Endothelial cell of umbilical vein (primary cell): ENCODE measurements around the gene IL6R. TPM values are rescaled to one million over a fixed set of nuclear protein-coding genes. Genes with fewer than 3 reads are reported as not detected.

Experiments
- BruUV-seq: library from RNA; stranded (reverse); fragments of 400-500 nt; replicated peaks from 2 replicates; lab custom pipeline; 2021; lab: Mats Ljungman, UMichigan
- CTCF ChIA-PET: fragments of 300-600, 350-600 bp; sonication (Branson Sonifier 250); formaldehyde crosslinking; loops from one replicate; lab custom pipeline; 2021; ENCODE audit warnings: antibody characterized with exemption, inconsistent platforms; lab: Charles Lee
- POLR2A ChIA-PET: fragments of 300-600, 350-600 bp; sonication (Branson Sonifier 250); formaldehyde crosslinking; loops from one replicate; lab custom pipeline; 2021; ENCODE audit warnings: antibody characterized with exemption, inconsistent platforms; lab: Charles Lee
- DNase-seq: peaks from one replicate; pipeline ENCODE4 v3.0.0-alpha.2; 2011; ENCODE audit warnings: low read depth, low spot score
- FAIRE-seq: peaks from 2 replicates; lab custom pipeline; 2011; peaks lifted over from hg19 to GRCh38; lab: Jason Lieb, UNC
- H2AFZ ChIP-seq: 2 replicates; pipeline ENCODE4 v1.6.0; 2012; ENCODE audit warnings: low read depth, low read length, control low read depth, inconsistent platforms
- H3K27ac ChIP-seq: 2 replicates; pipeline ENCODE4 v1.5.1; 2011; ENCODE audit warnings: low read depth, mild to moderate bottlenecking, control low read depth, low read length, moderate library complexity; ENCODE audit not compliant: insufficient read depth
- H3K27me3 ChIP-seq, 2 experiments: 2 replicates each; pipeline versions ENCODE4 v1.6.0 to v1.6.1; 2011; ENCODE audit warnings: low read length in 2 of 2, mixed read lengths in 1 of 2; ENCODE audit not compliant: control insufficient read depth in 2 of 2, insufficient read depth in 2 of 2
- H3K36me3 ChIP-seq, 2 experiments: 2 replicates in 1 of 2; 3 replicates in 1 of 2; pipeline ENCODE4 v1.5.1; 2011; ENCODE audit warnings: low read length in 2 of 2, mild to moderate bottlenecking in 1 of 2, moderate library complexity in 1 of 2; ENCODE audit not compliant: control insufficient read depth in 2 of 2, insufficient read depth in 2 of 2; ENCODE audit errors: extremely low read depth in 1 of 2
- H3K4me1 ChIP-seq: 3 replicates; pipeline ENCODE4 v1.5.1; 2011; ENCODE audit warnings: mild to moderate bottlenecking, low read length; ENCODE audit not compliant: control insufficient read depth, insufficient read depth; ENCODE audit errors: extremely low read depth
- H3K4me2 ChIP-seq: 2 replicates; pipeline ENCODE4 v1.6.1; 2011; ENCODE audit warnings: low read length, control low read depth, mixed read lengths; ENCODE audit not compliant: insufficient read depth
- H3K4me3 ChIP-seq, 3 experiments: fragments of 200-600 bp in 1 of 3; sonication (generic), shearing (Covaris generic) in 1 of 3; replicated peaks in 1 of 3; 2 replicates each; pipeline ENCODE4 v1.5.1; 2011 to 2016; ENCODE audit warnings: control low read depth in 3 of 3, low read length in 3 of 3, mild to moderate bottlenecking in 2 of 3, inconsistent platforms in 1 of 3, low read depth in 1 of 3, moderate library complexity in 1 of 3; ENCODE audit not compliant: insufficient read depth in 1 of 3
- H3K79me2 ChIP-seq: 2 replicates; pipeline ENCODE4 v1.6.0; 2012; ENCODE audit warnings: low read length, inconsistent platforms; ENCODE audit not compliant: control insufficient read depth, insufficient read depth
- H3K9ac ChIP-seq: replicated peaks from 2 replicates; pipeline ENCODE3; 2011; ENCODE audit warnings: low read length, control low read depth; ENCODE audit not compliant: insufficient read depth; ENCODE audit errors: extremely low read depth
- H3K9me1 ChIP-seq: replicated peaks from 3 replicates; pipeline ENCODE4 v1.6.0; 2011; ENCODE audit warnings: mild to moderate bottlenecking, low read length; ENCODE audit not compliant: control insufficient read depth, insufficient read depth; ENCODE audit errors: extremely low read depth
- H3K9me3 ChIP-seq: replicated peaks from 2 replicates; pipeline ENCODE4 v1.5.1; 2012; ENCODE audit warnings: low read length, inconsistent platforms; ENCODE audit not compliant: control insufficient read depth, insufficient read depth
- H4K20me1 ChIP-seq: replicated peaks from 2 replicates; pipeline ENCODE3; 2011; ENCODE audit warnings: mild to moderate bottlenecking, low read length; ENCODE audit not compliant: control insufficient read depth, insufficient read depth; ENCODE audit errors: extremely low read depth
- CTCF ChIP-seq, 2 donors: IDR thresholded peaks; 1 replicate in 1 of 2; 2 replicates in 1 of 2; pipeline ENCODE4 v1.5.1; 2011; ENCODE audit warnings: low read length in 2 of 2, mild to moderate bottlenecking in 2 of 2, moderate library complexity in 2 of 2, control low read depth in 1 of 2, inconsistent platforms in 1 of 2, low read depth in 1 of 2; ENCODE audit not compliant: insufficient read depth in 1 of 2; ENCODE audit errors: extremely low read depth in 1 of 2
- EZH2 ChIP-seq: IDR thresholded peaks from 2 replicates; pipeline ENCODE4 v1.6.1; 2012; ENCODE audit warnings: borderline replicate concordance, low read depth, mild to moderate bottlenecking, moderate library complexity, low read length, inconsistent platforms; ENCODE audit not compliant: severe bottlenecking
- FOS ChIP-seq: IDR thresholded peaks from 2 replicates; pipeline ENCODE4 v1.6.1; 2011; ENCODE audit warnings: mild to moderate bottlenecking, low read length, moderate library complexity, borderline replicate concordance; ENCODE audit not compliant: insufficient read depth
- GATA2 ChIP-seq: IDR thresholded peaks from 2 replicates; pipeline ENCODE4 v1.7.0; 2011; ENCODE audit warnings: low read depth, mild to moderate bottlenecking, moderate library complexity, mixed read lengths, low read length; ENCODE audit not compliant: insufficient read length, insufficient read depth
- JUN ChIP-seq: IDR thresholded peaks from 2 replicates; pipeline ENCODE4 v1.6.1; 2011; ENCODE audit warnings: borderline replicate concordance, low read depth; ENCODE audit not compliant: insufficient read length, insufficient read depth
- MAX ChIP-seq: IDR thresholded peaks from 2 replicates; pipeline ENCODE4 v1.6.1; 2011; ENCODE audit not compliant: insufficient read depth, insufficient read length
- MYC ChIP-seq: IDR thresholded peaks from one replicate; pipeline ENCODE4 v1.6.1; 2011; ENCODE audit warnings: mild to moderate bottlenecking, low read depth, low read length
- POLR2A ChIP-seq: IDR thresholded peaks from 2 replicates; pipeline ENCODE4 v1.6.1; 2012; ENCODE audit warnings: low read depth, mild to moderate bottlenecking, control low read depth, low read length
- POLR2AphosphoS5 ChIP-seq: IDR thresholded peaks from 2 replicates; pipeline ENCODE4 v1.6.1; 2012; ENCODE audit warnings: low read depth, mild to moderate bottlenecking, control low read depth, low read length, moderate library complexity; ENCODE audit not compliant: insufficient read depth
- dilution Hi-C: fragments of 300-500 bp; cut with MboI; formaldehyde crosslinking; loops from one replicate; pipeline ENCODE4 v1.15.0; 2019; ENCODE audit warnings: low sequenced_read_pairs; ENCODE audit not compliant: extremely low pct_ligation_motif_present
- intact Hi-C: fragments of 100-400 bp; cut with micrococcal nuclease; formaldehyde crosslinking; loops from one replicate; pipeline ENCODE4 v1.10.0; 2022
- polyA plus RNA-seq, 4 experiments: library from polyadenylated mRNA; depleted of rRNA in 3 of 4; stranded (reverse) in 3 of 4; unstranded in 1 of 4; fragments of >200 nt; gene quantifications; 2 replicates each; pipeline versions ENCODE4 v1.2.1 to v1.2.3, GENCODE V29; 2011 to 2012; ENCODE audit warnings: missing spikeins in 1 of 4
- total RNA-seq: library from RNA; stranded (reverse); gene quantifications from 2 replicates; pipeline ENCODE4 v1.2.3, GENCODE V29; 2021

Gene IL6R
- total and polyA plus RNA-seq, 2 donors (not counting 3 experiments of a cell fraction or from before 2014, with no cell fraction given) = 4.8 to 5.1 TPM

- TF ChIP-seq JUN = no peak
- no peak for TF ChIP-seq EZH2
- TF ChIP-seq CTCF (IDR thresholded peaks at IDR 0.05; ENCODE audit: extremely low read depth in 1 of 2, insufficient read depth in 1 of 2, low read depth in 1 of 2, low read length in 2 of 2) = no peak
- TF ChIP-seq POLR2AphosphoS5 = peak; percentile 84
- TF ChIP-seq MAX = no peak
- no peak for TF ChIP-seq FOS
- peak; percentile 75 for TF ChIP-seq POLR2A
- TF ChIP-seq GATA2 = peak; percentile 60
- TF ChIP-seq MYC = no peak
- Histone ChIP-seq H3K4me1 (peaks cover 89% of the 10 kb centered on the region), H3K36me3 (peaks cover 6 to 11% of the 10 kb centered on the region in 2 experiments), H4K20me1 (no peaks in the 10 kb centered on the region), H3K9me3 (no peaks in the 10 kb centered on the region), H3K9me1 (no peaks in the 10 kb centered on the region), H3K27ac (peak overlapping the region; percentile 89), H2AFZ (no peak overlapping the region), H3K4me2 (peak overlapping the region; percentile 38), H3K79me2 (peaks cover 40% of the 10 kb centered on the region), H3K9ac (peak overlapping the region; percentile 45), H3K4me3 (peak overlapping the region in 1 of 3 experiments; percentile 3), H3K27me3 (no peaks in the 10 kb centered on the region)
- CTCF ChIA-PET = interaction anchor here (1.1 to 6.2 kb wide), 6 partner anchors 8 to 66 kb away, joined by 3 to 66 read pairs (median 5); no protein-coding TSS in a partner anchor
- BruUV-seq = no TSS peak
- peak; percentile 84 for DNase-seq
- FAIRE-seq = peak; percentile 93
- POLR2A ChIA-PET = interaction anchor here (0.8 kb wide), 1 partner anchor 9 kb away, joined by 4 read pairs; no protein-coding TSS in a partner anchor
- dilution Hi-C loops = no loop called here
- intact Hi-C loops = loop anchor here (1.0 to 10.0 kb wide), 2 partner anchors 8 to 242 kb away; no protein-coding TSS in a partner anchor
Measured at GRCh38 chr1:154493276-154493675, 88.1 kb downstream of the IL6R start.
